B cell (primary cell): ENCODE results near the gene TRIP4. TPM values are rescaled to one million over a fixed set of nuclear protein-coding genes. Genes with fewer than 3 reads are reported as not detected.

Source experiments
- ATAC-seq: fragments of 200-7000 bp; cut with Tn5 transposase; one replicate; pipeline ENCODE4 v1.10.0; 2021; ENCODE audit warnings: low read depth, mild to moderate bottlenecking, moderate number of reproducible peaks, moderate library complexity
- CTCF ChIA-PET: fragments of 350-600 bp; sonication (Branson Sonifier 250); formaldehyde crosslinking; loops from one replicate; lab custom pipeline; 2021; ENCODE audit warnings: antibody characterized with exemption, inconsistent platforms; lab: Charles Lee
- POLR2A ChIA-PET: fragments of 350-600 bp; sonication (Branson Sonifier 250); formaldehyde crosslinking; loops from one replicate; lab custom pipeline; 2021; ENCODE audit warnings: antibody characterized with exemption; lab: Charles Lee
- DNase-seq: peaks from one replicate; pipeline ENCODE4 v3.0.0; 2013
- H2AFZ ChIP-seq: 2 replicates; pipeline ENCODE4 v1.6.1; 2012; ENCODE audit warnings: mild to moderate bottlenecking, low read depth, low read length; ENCODE audit not compliant: insufficient read depth, poor library complexity, severe bottlenecking
- H3K27ac ChIP-seq, 2 donors: 1 replicate in 1 of 2; 2 replicates in 1 of 2; pipeline ENCODE4 v1.5.1; 2012 to 2013; ENCODE audit warnings: low read length in 2 of 2, mild to moderate bottlenecking in 2 of 2, moderate library complexity in 1 of 2
- H3K27me3 ChIP-seq, 4 experiments: fragments of 200-600 bp in 1 of 4; sonication (generic) in 1 of 4; replicated peaks in 1 of 4; 1 replicate in 2 of 4; 2 replicates in 2 of 4; pipeline versions ENCODE4 v1.6.1 to v1.7.0; 2013 to 2016; ENCODE audit warnings: low read length in 3 of 4, mild to moderate bottlenecking in 2 of 4, mixed read lengths in 1 of 4, moderate library complexity in 1 of 4; ENCODE audit not compliant: insufficient read depth in 4 of 4, control insufficient read depth in 3 of 4; ENCODE audit errors: control extremely low read depth in 1 of 4
- H3K36me3 ChIP-seq, 2 experiments: replicated peaks in 1 of 2; 1 replicate in 1 of 2; 2 replicates in 1 of 2; pipeline versions ENCODE4 v1.6.1 to v1.7.1; 2013; ENCODE audit warnings: low read length in 1 of 2; ENCODE audit not compliant: insufficient read depth in 2 of 2, control insufficient read depth in 1 of 2; ENCODE audit errors: control extremely low read depth in 1 of 2, extremely low read depth in 1 of 2
- H3K4me1 ChIP-seq, 2 donors: fragments of 200-600 bp in 1 of 2; sonication (generic) in 1 of 2; 1 replicate in 1 of 2; 2 replicates in 1 of 2; pipeline versions ENCODE4 v1.5.1 to v1.6.1; 2013 to 2017; ENCODE audit warnings: low read length in 2 of 2; ENCODE audit not compliant: control insufficient read depth in 2 of 2, insufficient read depth in 2 of 2
- H3K4me2 ChIP-seq: replicated peaks from 2 replicates; pipeline ENCODE3; 2012; ENCODE audit warnings: mild to moderate bottlenecking, low read depth, low read length; ENCODE audit not compliant: poor library complexity, severe bottlenecking
- H3K4me3 ChIP-seq, 5 experiments: fragments of 200-600 bp in 1 of 5; sonication (generic) in 1 of 5; 1 replicate in 3 of 5; 2 replicates in 2 of 5; pipeline versions ENCODE4 v1.5.1 to v1.7.0; 2011 to 2016; ENCODE audit warnings: low read length in 4 of 5, mild to moderate bottlenecking in 4 of 5, low read depth in 2 of 5, control low read depth in 1 of 5, moderate library complexity in 1 of 5; ENCODE audit not compliant: insufficient read depth in 1 of 5; ENCODE audit errors: control extremely low read depth in 1 of 5, extremely low read depth in 1 of 5
- H3K79me2 ChIP-seq: fragments of 200-600 bp; sonication (generic); one replicate; pipeline ENCODE4 v1.6.0; 2016; ENCODE audit warnings: low read length; ENCODE audit not compliant: control insufficient read depth, insufficient read depth
- H3K9ac ChIP-seq: fragments of 200-600 bp; sonication (generic); 2 replicates; pipeline ENCODE4 v1.6.1; 2017; ENCODE audit warnings: mild to moderate bottlenecking, low read length, moderate library complexity
- H3K9me3 ChIP-seq, 3 donors: one replicate each; pipeline versions ENCODE4 v1.6.1 to v1.7.1; 2013; ENCODE audit warnings: low read length in 2 of 3; ENCODE audit not compliant: control insufficient read depth in 2 of 3, insufficient read depth in 1 of 3; ENCODE audit errors: control extremely low read depth in 1 of 3
- H4K20me1 ChIP-seq: 2 replicates; pipeline ENCODE4 v1.6.0; 2012; ENCODE audit warnings: mild to moderate bottlenecking, low read length; ENCODE audit not compliant: insufficient read depth, control insufficient read depth, poor library complexity, severe bottlenecking
- H3K27ac Mint-ChIP-seq: one replicate; pipeline ENCODE4 v1.8.0; 2021; ENCODE audit warnings: mixed read lengths
- H3K27me3 Mint-ChIP-seq: one replicate; pipeline ENCODE4 v1.8.0; 2021; ENCODE audit warnings: mixed read lengths
- H3K4me1 Mint-ChIP-seq: one replicate; pipeline ENCODE4 v1.8.0; 2021; ENCODE audit warnings: mixed read lengths
- H3K4me3 Mint-ChIP-seq: one replicate; pipeline ENCODE4 v1.8.0; 2021; ENCODE audit warnings: mixed read lengths
- H3K9me3 Mint-ChIP-seq: one replicate; pipeline ENCODE4 v1.8.0; 2022; ENCODE audit warnings: mixed read lengths; ENCODE audit not compliant: insufficient read depth
- CTCF ChIP-seq: fragments of 200-600 bp; IDR thresholded peaks from one replicate; pipeline ENCODE4 v1.8.0; 2022; ENCODE audit warnings: antibody characterized with exemption, mild to moderate bottlenecking
- EZH2 ChIP-seq: IDR thresholded peaks from 2 replicates; pipeline ENCODE4 v1.6.1; 2012; ENCODE audit warnings: borderline replicate concordance, low read depth, mild to moderate bottlenecking, moderate library complexity, low read length; ENCODE audit not compliant: insufficient read depth, poor library complexity, severe bottlenecking
- WGBS: methylation state at CpG from one replicate; pipeline ENCODE4 v1.1.5; 2013; ENCODE audit warnings: missing lambda C conversion rate; ENCODE audit not compliant: insufficient coverage; 5-methylcytosine and 5-hydroxymethylcytosine counted together
- intact Hi-C: fragments of 100-400 bp; cut with micrococcal nuclease; formaldehyde crosslinking; loops from one replicate; pipeline ENCODE4 v1.10.0; 2022
- polyA plus RNA-seq: library from polyadenylated mRNA; depleted of rRNA; stranded (reverse); fragments of >200 nt; gene quantifications from 2 replicates; pipeline ENCODE4 v1.2.3, GENCODE V29; 2012
- total RNA-seq, 2 donors: library from RNA; stranded (reverse); fragments of 120-200 nt in 1 of 2; gene quantifications; 1 replicate in 1 of 2; 2 replicates in 1 of 2; pipeline versions ENCODE4 v1.2.3 to v1.2.4, GENCODE V29; 2013 to 2022

TRIP4 gene
- total and polyA plus RNA-seq, 2 donors (not counting 1 experiment from before 2014, with no cell fraction given): 13.7 to 38.2 TPM

- Histone ChIP-seq H4K20me1 (no peaks in the 10 kb centered on the region), H3K27me3 (no peaks in the 10 kb centered on the region), H3K36me3 (peaks cover 2 to 5% of the 10 kb centered on the region in 2 experiments), H2AFZ (no peak overlapping the region), H3K4me2 (no peak overlapping the region), H3K9me3 (no peaks in the 10 kb centered on the region), H3K9ac (no peak overlapping the region), H3K4me3 (no peak overlapping the region), H3K79me2 (no peaks in the 10 kb centered on the region), H3K4me1 (no peaks in the 10 kb centered on the region), H3K27ac (no peak overlapping the region)
- WGBS: 97% methylated on average over 3 of the region's 3 CpGs
- peaks cover 8% of the 10 kb centered on the region for H3K4me1 Mint-ChIP-seq
- no peak overlapping the region for H3K4me3 Mint-ChIP-seq
- ATAC-seq (no peak), DNase-seq (no peak)
- H3K9me3 Mint-ChIP-seq: no peaks in the 10 kb centered on the region
- no peak for TF ChIP-seq CTCF
- no peak for TF ChIP-seq EZH2
- POLR2A ChIA-PET: no interaction called here
- CTCF ChIA-PET: no interaction called here
- no peaks in the 10 kb centered on the region for H3K27me3 Mint-ChIP-seq
- intact Hi-C loops: no loop called here
- H3K27ac Mint-ChIP-seq: no peak overlapping the region
Measured at GRCh38 chr15:64441852-64442251, 54.2 kb downstream of the TRIP4 start.

- Histone ChIP-seq H3K27me3 (no peaks in the 10 kb centered on the region), H4K20me1 (no peaks in the 10 kb centered on the region), H3K36me3 (peaks cover 2 to 5% of the 10 kb centered on the region in 2 experiments), H3K27ac (no peak overlapping the region), H3K9me3 (no peaks in the 10 kb centered on the region), H3K4me1 (peaks cover 5% of the 10 kb centered on the region in 2 donors), H3K4me3 (no peak overlapping the region), H3K9ac (no peak overlapping the region), H2AFZ (no peak overlapping the region), H3K79me2 (no peaks in the 10 kb centered on the region), H3K4me2 (no peak overlapping the region)
- Mint-ChIP-seq H3K4me3 (no peak overlapping the region), H3K9me3 (no peaks in the 10 kb centered on the region), H3K27ac (no peak overlapping the region), H3K4me1 (peaks cover 11% of the 10 kb centered on the region), H3K27me3 (no peaks in the 10 kb centered on the region)
- CTCF ChIA-PET: no interaction called here
- no peak for ATAC-seq
- intact Hi-C loops: no loop called here
- no peak for TF ChIP-seq EZH2
- no peak for TF ChIP-seq CTCF
- 100% methylated on average over 2 of the region's 2 CpGs for WGBS
- POLR2A ChIA-PET: no interaction called here
- no peak for DNase-seq
Measured at GRCh38 chr15:64443016-64443415, 55.4 kb downstream of the TRIP4 start.
